T-helper 9 cell (primary cell): ENCODE measurements around the gene CCDC120.

Source experiments
- DNase-seq: peaks from one replicate; pipeline ENCODE4 v3.0.0-alpha.2; 2020

The CCDC120 gene

DNA sequence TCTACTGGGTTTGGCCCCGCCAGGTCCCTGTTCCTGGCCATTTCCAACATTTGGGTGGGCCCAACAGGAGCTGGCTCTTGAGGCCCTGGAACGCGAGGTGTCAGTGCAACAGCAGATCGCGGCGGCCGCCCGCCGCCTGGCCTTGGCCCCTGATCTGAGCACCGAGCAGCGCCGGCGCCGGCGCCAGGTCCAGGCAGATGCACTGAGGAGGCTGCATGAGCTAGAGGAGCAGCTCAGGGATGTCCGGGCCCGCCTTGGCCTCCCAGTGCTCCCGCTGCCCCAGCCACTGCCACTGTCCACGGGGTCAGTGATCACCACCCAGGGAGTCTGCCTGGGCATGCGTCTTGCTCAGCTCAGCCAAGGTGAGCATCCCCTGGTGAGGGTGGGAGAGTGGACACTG, 5.5 kb downstream of the CCDC120 start:
- no peak for DNase-seq

DNA sequence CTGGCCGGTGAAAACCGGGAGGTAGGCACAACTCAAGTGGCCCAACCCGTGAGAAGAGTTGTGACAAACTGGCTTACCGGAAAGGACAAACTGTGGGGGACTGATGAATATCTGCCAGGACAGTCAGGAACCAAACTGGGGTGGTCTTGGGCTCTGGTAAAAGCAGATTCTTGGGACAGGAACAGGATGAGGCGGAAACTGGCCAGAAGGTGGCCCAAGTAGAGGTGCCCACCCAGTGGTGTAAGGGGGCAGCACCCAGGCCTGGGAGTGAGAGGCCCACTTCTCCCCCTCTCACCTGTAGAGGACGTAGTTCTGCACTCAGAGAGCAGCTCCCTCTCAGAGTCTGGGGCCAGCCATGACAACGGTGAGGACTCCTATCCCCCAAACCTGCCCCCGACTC, 5.9 kb downstream of the CCDC120 start:
- no peak for DNase-seq

DNA sequence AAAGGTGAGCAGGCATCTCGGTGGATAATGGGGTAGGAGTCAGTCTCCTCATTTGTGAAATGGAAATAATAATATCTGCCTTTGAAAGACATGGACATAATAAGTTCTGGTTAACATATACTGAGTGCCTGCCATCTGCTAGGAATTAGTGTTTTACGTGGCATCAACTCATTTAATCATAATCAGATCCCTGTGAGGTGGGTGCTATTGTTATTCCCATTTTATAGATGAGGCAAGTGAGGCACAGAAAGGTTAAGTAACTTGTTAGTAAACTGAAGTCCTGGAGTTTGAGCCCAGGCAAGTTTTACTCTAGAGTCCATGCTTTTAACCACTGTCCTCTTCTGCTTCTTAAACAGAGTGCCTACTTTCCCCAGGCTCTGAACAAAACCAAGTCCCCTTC, 7.5 kb downstream of the CCDC120 start:
- no peak for DNase-seq

DNA sequence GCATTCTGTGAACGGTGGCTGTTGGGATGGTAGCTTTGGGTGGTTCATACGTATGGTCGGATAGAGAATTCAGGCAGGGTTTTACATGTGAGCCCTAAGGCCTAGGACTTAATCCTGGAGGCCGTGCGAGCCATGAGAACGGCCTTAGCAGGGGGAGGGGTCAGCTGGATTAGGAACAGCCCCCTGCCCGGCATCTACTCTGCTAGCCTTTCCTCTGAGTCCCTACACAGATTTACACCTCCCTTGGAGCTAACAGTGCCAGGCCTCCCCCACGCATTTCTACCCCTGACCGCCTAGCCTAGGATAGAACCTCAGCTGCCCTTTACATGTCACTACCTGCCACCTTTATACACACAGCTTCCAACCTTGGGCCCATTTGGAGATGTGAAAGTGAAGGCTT, 7.9 kb downstream of the CCDC120 start:
- no peak for DNase-seq

DNA sequence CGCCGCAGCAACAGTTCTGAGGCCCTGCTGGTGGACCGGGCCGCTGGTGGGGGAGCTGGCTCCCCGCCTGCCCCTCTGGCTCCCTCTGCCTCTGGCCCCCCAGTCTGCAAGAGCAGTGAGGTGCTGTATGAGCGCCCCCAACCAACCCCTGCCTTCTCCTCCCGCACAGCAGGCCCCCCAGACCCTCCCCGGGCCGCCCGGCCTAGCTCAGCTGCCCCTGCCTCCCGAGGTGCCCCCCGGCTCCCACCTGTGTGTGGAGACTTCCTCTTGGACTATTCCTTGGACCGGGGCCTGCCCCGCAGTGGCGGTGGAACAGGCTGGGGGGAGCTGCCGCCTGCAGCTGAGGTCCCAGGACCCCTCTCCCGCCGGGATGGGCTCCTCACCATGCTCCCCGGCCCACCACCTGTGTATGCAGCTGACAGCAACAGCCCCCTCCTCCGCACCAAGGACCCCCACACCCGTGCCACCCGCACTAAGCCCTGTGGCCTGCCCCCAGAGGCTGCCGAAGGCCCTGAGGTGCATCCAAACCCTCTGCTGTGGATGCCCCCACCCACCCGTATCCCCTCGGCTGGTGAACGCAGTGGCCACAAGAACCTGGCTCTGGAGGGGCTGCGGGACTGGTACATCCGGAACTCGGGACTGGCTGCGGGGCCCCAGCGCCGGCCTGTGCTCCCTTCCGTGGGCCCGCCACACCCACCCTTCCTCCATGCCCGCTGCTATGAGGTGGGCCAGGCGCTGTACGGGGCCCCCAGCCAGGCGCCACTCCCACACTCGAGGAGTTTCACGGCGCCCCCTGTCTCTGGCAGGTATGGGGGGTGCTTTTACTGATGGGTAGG, 8.7 kb downstream of the CCDC120 start:
- no peak for DNase-seq

DNA sequence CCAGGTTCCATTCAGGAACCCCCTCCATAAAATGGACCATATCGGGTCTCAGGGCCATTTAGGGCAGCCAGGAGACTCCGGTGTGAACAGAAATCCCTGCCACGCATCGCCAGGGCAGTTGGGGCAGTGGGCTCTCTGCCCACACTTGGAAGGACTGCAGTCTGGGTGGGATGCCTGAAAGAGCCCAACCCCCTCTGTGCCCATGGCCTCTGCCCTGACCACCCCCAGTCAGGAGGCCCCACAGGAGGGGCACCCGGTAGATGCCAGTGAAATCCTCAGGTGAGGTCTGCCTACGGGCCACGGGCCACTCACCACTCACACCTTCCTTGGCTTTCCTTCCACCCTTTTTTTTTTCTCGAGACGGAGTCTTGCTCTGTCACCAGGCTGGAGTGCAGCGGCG, 10.2 kb downstream of the CCDC120 start:
- no peak for DNase-seq

DNA sequence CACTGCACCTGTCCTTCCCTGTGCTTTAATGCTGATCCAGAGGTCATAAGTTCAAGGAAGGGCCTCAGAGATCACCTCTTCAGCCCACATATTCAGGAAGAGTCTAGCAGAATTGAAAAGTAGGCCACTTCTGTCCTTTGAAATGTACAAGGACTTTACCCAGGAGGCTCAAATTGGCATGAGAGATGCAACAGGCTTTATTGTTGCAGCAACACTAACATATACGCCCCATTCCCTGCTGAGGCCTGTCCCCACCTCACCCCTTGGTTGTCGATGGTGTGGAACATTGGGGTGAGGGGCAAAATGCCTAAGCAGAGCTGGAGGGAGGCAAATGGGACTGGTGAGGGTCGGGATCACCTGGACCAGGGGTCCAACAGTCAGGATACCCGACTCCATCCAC, 12.2 kb downstream of the CCDC120 start:
- DNase-seq, result no peak

DNA sequence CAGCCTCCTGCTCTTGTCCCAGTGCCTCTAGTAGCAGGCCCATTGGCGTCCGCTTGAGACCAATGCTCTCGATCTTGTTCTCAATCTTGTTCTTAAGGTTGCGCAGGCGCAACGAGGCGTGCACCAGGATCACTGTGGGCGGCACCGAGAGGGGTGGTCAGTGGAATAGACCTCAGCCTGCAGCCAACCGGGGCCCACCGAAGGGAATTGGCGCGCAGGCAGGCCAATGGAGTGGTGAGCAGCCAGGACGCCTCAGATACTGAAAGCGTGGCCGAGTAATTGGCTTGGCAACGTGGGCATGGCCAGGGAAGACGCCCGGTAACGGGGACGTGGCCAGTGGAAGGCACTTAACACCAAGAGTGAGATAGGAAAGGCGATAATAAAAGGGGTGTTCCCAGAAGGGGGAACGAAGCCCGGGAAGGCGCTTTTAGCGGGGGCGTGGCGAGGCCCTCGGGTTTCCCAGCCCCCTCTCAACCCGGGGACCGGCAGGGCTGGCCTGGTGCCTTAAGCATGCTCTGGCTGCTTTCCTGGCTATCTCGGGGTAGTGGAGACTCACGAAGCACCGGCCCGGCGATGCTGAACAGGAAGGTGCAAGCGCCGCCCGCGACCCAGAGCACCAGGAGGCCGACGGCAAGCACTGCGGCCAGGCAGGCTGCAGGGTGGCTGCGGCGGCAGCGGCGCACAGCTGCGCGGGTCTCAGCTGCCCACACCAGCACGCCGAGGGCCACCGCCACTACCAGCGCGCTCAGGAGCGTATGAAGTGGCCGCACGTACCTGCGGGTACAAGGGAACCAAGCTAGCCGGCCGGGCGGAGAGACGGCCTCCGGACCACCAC, 13.3 kb downstream of the CCDC120 start:
- no peak for DNase-seq

DNA sequence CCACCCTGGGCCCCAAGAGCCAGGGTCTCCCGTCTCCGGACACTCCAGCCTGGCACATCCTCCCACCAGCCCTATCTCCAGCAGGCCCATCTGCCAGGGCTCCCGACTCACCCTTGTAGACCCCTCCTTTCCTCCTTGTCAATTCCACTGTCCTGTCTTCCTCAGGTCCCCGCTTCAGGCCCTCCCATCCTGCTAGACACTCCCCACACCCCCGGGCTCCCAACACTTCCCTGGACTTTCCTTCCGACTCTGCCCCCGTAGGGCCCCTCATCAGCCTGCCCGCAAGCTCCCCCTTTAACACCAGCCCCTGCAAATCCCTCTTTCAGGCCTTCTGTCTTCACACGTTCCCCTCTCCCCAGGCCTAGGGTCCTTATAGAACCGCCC, 13.9 kb downstream of the CCDC120 start:
- DNase-seq, result no peak

DNA sequence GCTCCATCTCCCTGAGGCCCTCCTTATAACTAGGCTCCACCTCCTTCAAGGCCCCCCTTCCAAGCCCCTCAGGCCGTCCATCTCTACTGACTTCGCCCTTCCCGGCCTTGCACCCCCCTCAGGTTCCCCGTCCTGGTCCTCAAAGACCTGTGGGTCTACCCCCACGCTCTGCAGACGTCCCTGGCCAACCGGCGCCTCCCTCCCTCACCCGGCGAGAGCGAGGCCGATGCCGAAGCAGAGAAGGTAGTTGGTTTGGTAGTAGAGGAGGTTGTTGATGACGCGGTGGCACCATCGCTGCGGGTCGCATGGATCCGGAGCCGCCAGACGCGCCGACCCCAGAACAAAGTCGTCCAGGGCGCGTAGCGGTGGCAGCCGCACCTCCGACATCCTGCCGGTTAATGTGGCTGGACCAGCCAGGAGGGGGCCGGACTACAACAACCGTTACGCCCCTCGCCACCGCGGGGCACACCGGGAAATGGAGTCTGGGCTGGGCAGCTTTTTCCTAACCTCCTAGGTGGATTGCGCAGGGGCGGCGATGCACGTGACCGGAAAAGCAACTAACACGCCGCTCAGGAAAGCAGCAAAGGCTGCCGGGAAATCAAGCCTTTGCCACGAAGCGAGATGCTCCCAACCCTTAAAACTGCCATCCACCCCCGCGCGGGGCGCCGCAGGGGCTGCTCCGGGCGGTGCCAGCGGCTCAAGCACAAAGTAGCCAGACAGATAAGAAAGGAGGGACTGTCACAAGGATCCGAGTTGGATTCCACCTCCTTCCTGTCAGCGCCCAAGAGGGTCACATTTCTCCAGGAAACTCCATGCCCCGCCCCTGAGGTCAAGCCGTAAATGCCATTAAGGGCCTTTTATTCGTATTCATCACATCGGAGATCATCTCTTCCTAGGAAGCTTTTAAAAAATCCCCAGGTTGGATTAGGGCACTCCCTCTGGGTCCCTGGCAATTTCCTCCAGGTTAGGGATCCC, 15.1 kb downstream of the CCDC120 start, which contains the start of gene PRAF2:
PRAF2 (minus strand) TSS at position 402 of the 975 bp plus-strand sequence; CDS start at position 387, 15 bp downstream.
- peak; percentile 76 for DNase-seq

DNA sequence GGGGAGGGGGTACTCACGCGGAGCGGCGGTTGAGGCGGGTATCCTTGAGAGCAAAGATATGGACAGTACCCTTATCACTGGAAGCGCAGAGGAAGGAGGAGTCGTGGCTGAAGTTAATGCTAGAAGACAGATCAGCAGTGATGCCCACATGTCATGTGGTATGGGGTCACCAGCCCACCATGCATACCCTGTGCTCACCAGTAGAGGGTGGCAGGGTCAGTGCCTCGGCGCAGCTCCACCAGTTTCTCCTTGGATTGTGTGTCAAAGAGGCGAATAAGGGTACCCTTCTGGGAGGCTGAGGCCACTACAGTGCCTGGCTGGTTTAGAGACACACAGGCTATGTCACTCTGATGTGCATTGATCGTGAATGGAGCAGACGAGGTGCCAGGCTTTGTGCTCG, 16.5 kb downstream of the CCDC120 start:
- DNase-seq, result no peak

DNA sequence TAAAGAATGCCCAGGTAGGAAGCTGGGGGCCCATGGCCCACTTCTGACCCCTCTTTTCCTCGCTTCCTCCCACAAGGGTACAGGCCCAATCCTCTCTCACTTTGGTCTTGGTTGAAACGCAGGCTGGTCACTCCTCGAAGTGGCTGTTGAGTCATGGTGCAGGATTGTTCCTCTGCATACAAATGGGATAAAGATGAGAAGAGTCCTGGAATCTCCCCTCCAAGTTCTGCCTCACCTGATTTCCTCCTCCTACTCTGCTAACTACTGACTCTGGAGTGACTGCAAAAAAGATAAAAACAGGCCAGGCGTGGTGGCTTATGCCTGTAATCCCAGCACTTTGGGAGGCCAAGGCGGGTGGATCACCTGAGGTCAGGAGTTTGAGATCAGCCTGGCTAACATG, 19.1 kb downstream of the CCDC120 start:
- no peak for DNase-seq

DNA sequence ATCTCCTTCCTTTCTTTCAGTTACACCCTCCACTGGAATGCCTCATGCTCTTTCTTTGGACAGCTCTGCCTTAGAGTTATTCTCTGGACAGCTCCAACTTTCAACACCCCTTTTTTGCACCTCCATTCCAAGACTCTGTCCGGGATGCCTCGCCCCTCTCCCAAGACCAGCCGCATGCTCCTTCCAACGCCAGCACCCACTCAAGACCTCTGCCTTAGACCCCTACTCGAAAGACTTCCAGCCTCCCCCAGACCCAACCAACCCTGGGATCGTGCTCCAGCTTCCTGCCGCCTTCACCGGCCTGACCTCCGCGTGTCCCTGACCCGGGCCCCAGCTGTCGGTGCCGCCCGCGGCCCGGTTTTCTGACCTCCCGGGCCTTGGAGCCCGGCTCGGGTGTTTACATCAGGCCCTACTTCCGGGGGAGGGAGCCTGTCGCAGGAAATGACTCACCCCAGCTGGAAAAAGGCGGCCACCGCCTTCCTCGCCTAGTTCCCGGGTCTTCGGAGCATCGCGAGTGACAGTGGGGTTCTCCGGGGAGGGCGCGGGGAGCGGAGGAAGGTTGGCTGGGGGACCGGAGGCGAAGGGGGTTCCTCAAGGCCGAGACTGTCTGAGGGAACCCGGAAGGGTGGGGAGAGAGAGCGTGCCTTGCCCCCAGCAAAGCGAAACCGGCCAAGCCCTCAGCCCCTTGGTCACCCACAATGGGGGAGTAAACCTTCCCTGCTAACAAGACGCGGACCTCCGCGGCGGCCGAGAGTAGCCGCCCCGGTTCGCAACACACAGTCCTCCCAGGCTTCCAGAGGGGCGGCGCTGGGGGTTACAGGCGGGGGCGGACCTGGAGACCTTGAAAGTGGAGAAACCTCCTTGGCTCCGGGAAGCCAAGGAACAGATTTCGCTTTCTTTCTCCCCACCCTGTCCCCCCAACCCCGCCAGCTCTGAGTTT, 21.0 kb downstream of the CCDC120 start, which contains the start of gene WDR45:
WDR45 (minus strand) TSS at position 399 of the 940 bp plus-strand sequence. CDS start 1,792 bp downstream, outside the sequence.
- peak; percentile 56 for DNase-seq

DNA sequence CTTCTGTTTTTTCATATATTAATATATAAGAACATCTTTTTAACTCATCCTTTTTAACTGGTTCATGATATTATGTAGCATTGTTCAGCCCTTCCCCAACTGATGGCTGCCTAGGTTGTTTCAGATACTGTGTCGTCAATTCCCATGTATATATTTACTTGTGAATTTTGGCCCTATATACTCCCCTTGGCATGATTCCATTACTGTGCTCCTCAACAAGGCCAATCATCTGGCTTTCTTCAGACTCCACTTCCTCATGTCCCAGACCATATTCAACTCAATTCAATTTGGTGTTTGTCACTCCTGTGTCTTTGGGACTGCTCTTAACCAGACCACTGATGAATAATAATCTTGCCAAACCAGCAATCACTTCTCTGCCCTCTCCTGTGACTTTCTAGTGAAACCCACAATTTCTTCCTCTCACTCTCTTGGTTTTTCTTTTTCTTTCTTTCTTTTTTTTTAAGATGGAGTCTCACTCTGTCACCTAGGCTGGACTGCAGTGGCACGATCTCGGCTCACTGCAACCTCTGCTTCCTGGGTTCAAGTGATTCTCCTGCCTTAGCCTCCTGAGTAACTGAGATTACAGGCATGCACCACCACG, 23.6 kb downstream of the CCDC120 start:
- no peak for DNase-seq

DNA sequence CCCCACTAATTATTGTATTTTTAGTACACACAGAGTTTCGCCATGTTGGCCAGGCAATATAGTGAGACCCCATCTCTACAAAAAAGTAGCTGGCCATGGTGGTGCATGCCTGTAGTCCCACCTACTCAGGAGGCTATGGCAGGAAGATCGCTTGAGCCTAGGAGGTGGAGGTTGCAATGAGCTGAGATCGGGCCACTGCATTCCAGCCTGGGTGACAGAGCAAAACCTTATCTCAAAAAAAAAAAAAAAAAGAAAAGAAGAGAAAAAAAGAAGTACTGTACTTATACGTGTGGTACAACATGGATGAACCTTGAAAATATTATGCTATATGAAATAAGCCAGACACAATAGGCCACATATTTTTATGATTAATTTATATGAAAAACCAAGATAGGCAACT, 30.8 kb downstream of the CCDC120 start:
- no peak for DNase-seq

DNA sequence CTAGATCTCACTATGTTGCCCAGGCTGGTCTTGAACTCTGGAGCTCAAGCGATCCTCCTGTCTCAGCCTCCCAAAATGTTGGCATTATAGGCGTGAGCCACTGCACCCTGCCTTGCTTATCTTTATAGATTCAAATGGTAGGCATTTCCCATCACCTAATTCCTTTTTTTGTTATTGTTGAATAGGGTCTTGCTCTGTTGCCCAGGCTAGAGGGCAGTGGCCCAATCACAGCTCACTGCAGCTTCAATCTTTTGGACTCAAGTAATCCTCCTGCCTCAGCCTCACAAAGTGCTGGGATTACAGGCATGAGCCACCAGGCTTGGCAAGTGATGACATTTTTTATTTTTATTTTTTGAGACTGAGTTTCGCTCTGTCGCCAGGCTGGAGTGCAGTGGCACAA, 37.6 kb downstream of the CCDC120 start:
- DNase-seq, result no peak

DNA sequence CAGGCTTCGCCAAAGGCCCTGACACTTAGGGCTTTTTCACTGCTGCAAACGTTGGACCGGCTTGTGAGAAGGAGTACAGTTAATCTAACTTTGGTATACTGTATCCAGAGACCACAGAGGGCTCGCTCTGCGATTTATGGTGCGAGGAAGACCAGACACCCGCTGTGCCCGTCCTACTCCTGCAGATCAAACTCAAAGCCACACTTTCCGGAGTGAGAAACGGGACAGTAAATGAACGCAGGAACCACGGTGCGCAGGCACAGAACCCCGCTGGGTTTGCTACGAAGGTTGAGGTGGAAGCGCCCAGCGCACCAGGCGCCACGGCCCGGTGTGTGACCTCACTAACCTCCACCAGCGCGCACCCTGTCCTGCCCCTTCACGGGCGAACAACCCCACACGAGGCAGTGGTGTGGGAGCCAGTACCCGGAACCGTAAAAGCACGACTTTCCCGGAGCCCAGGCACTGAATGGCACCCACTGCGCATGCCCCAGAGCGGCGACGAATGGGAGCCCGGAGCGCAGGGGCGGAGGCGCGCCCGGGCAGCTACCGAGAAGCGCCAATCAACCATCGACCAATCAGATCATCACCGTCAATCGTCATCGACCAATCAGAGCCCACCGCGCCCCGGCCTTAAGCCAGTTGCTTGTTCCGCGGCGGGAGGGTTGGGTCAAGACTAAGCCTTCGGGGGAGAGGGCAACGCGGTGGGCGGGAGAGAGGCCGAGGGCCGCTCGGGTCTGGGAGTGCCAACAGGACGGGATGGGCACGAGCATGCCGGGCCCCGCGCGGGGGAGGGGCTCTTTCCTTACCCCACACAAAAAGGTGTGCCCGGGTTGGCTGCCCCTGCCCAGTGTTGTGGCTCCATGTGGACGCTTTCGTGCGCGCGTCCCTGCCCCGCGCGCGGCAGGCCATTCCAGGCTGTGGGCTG, 42.2 kb downstream of the CCDC120 start:
- DNase-seq, result peak; percentile 78

DNA sequence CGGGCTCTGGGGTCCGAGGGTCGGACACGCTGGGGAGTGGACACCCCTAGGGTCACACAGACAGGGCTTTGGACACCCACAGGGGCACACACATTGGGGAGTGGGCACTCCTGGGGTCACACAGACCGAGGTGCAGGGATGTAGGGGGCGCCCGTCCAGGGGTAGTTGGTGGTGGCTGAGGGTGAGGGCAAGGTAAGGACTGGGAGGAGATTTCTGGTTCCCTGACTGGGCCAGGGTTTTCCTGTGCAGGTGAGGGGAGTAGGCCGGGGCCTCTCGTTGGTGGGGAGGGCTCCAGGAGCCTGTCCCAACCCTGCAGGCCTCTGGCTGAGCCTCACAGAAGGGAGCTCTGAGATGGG, 42.8 kb downstream of the CCDC120 start:
- no peak for DNase-seq

DNA sequence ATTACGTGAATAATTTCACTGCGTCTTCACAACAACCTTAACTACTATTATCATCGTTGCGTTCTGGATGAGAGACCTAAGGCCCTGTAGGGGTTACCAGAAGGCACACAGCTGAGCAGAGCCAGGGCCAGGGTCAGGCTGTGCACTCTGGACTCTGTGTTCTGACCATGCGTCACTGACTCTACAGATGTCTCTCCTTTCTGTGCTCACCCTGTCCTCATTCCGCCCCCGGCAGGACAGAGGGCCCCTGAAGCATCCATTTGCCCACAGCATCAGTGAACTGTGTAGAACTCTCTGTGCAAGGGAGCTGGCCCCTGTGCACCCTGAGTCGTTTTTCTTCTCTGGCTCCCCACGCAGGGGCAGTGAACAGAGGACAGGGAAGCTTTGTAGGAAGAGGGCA, 43.4 kb downstream of the CCDC120 start:
- no peak for DNase-seq

DNA sequence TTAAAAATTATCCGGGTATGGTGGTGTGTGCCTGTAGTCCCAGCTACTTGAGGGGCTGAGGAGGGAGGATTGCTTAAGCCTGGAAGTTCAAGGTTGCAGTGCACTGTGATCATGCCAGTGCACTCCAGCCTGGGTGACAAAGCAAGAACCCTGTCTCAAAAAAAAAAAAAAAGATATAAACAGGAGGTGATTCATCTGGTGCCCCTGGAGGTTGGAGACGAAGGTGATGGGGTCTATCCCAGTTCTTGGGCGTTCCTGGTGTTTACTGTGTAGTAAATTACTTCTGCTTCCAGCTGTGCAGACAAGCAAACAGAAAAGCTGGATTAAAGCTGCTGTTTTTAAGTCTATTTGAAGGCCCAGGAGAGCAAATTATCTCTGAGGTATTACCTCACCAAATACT, 44.8 kb downstream of the CCDC120 start:
- no peak for DNase-seq
